Prostate gland (tissue), 2 donors: ENCODE results near the gene THBS1.

Experiments used
- POLR2A ChIP-seq: fragments of 450-650 bp; IDR thresholded peaks from one replicate; pipeline ENCODE4 v1.6.1; 2016; ENCODE audit warnings: antibody characterized with exemption, mild to moderate bottlenecking
- TF ChIP-seq, protein P1 (sequence below), 4 experiments: fragments of 200-600 bp in 2 of 4; fragments of 450-650 bp in 2 of 4; sonication (generic) in 2 of 4; IDR thresholded peaks; 1 replicate in 3 of 4; 2 replicates in 1 of 4; pipeline ENCODE4 v1.5.1; 2016 to 2019; ENCODE audit warnings: antibody characterized with exemption in 4 of 4, mild to moderate bottlenecking in 2 of 4, moderate library complexity in 2 of 4

GRCh38 chr15:39539973-39540558 is 40.8 kb upstream of the THBS1 start:
- TF ChIP-seq, protein P1, sequence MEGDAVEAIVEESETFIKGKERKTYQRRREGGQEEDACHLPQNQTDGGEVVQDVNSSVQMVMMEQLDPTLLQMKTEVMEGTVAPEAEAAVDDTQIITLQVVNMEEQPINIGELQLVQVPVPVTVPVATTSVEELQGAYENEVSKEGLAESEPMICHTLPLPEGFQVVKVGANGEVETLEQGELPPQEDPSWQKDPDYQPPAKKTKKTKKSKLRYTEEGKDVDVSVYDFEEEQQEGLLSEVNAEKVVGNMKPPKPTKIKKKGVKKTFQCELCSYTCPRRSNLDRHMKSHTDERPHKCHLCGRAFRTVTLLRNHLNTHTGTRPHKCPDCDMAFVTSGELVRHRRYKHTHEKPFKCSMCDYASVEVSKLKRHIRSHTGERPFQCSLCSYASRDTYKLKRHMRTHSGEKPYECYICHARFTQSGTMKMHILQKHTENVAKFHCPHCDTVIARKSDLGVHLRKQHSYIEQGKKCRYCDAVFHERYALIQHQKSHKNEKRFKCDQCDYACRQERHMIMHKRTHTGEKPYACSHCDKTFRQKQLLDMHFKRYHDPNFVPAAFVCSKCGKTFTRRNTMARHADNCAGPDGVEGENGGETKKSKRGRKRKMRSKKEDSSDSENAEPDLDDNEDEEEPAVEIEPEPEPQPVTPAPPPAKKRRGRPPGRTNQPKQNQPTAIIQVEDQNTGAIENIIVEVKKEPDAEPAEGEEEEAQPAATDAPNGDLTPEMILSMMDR (IDR thresholded peaks at IDR 0.05): no peak
- no peak for TF ChIP-seq POLR2A
